ENCODE results near the gene PLSCR3.

The PLSCR3 gene

GRCh38 chr17:7425756-7426155 is 31.4 kb upstream of the PLSCR3 start:
- no peak overlapping the region for H3K27ac ChIP-seq (ENCODE audit: low read depth, low read length)
- H3K9me3 ChIP-seq (ENCODE audit: control insufficient read depth, insufficient read depth, low read length): no peaks in the 10 kb centered on the region
- H3K9ac ChIP-seq (ENCODE audit: low read depth, low read length): no peak overlapping the region
- no peak overlapping the region for H3K4me3 ChIP-seq (ENCODE audit: low read depth, low read length)
- no peaks in the 10 kb centered on the region for H3K27me3 ChIP-seq (ENCODE audit: control insufficient read depth, insufficient read depth, low read length)
- H3K36me3 ChIP-seq (ENCODE audit: control insufficient read depth, insufficient read depth, low read length): no peaks in the 10 kb centered on the region
- H3K4me1 ChIP-seq (ENCODE audit: control insufficient read depth, insufficient read depth, low read length): no peaks in the 10 kb centered on the region

- Histone ChIP-seq H3K36me3 (ENCODE audit: control insufficient read depth, insufficient read depth, low read length) (no peaks in the 10 kb centered on the region), H3K27ac (ENCODE audit: low read depth, low read length) (no peak within 1 kb of the TSS), H3K4me1 (ENCODE audit: control insufficient read depth, insufficient read depth, low read length) (no peaks in the 10 kb centered on the region), H3K27me3 (ENCODE audit: control insufficient read depth, insufficient read depth, low read length) (no peaks in the 10 kb centered on the region), H3K9me3 (ENCODE audit: control insufficient read depth, insufficient read depth, low read length) (no peaks in the 10 kb centered on the region), H3K9ac (ENCODE audit: low read depth, low read length) (no peak within 1 kb of the TSS), H3K4me3 (ENCODE audit: low read depth, low read length) (no peak within 1 kb of the TSS)
Measured at GRCh38 chr17:7425316-7425715, 31.0 kb upstream of the PLSCR3 start, which contains the start of gene SPEM2. SPEM2 (plus strand) TSS chr17:7425616; CDS start chr17:7425689, 73 bp downstream.

- H3K4me3 ChIP-seq (ENCODE audit: low read depth, low read length): no peak overlapping the region
- H3K36me3 ChIP-seq (ENCODE audit: control insufficient read depth, insufficient read depth, low read length): no peaks in the 10 kb centered on the region
- H3K27ac ChIP-seq (ENCODE audit: low read depth, low read length): no peak overlapping the region
- H3K9ac ChIP-seq (ENCODE audit: low read depth, low read length): no peak overlapping the region
- no peaks in the 10 kb centered on the region for H3K9me3 ChIP-seq (ENCODE audit: control insufficient read depth, insufficient read depth, low read length)
- H3K4me1 ChIP-seq (ENCODE audit: control insufficient read depth, insufficient read depth, low read length): no peaks in the 10 kb centered on the region
- H3K27me3 ChIP-seq (ENCODE audit: control insufficient read depth, insufficient read depth, low read length): no peaks in the 10 kb centered on the region
Measured at GRCh38 chr17:7423679-7424078, 29.4 kb upstream of the PLSCR3 start.

- no peak overlapping the region for H3K9ac ChIP-seq (ENCODE audit: low read depth, low read length)
- H3K4me3 ChIP-seq (ENCODE audit: low read depth, low read length): no peak overlapping the region
- no peaks in the 10 kb centered on the region for H3K9me3 ChIP-seq (ENCODE audit: control insufficient read depth, insufficient read depth, low read length)
- no peaks in the 10 kb centered on the region for H3K27me3 ChIP-seq (ENCODE audit: control insufficient read depth, insufficient read depth, low read length)
- H3K4me1 ChIP-seq (ENCODE audit: control insufficient read depth, insufficient read depth, low read length): no peaks in the 10 kb centered on the region
- H3K36me3 ChIP-seq (ENCODE audit: control insufficient read depth, insufficient read depth, low read length): peaks cover 14% of the 10 kb centered on the region; the same call in 1 of the 2 replicates
- no peak overlapping the region for H3K27ac ChIP-seq (ENCODE audit: low read depth, low read length)
Measured at GRCh38 chr17:7421186-7421585, 26.9 kb upstream of the PLSCR3 start.

GRCh38 chr17:7419819-7420610 is 25.7 kb upstream of the PLSCR3 start, which contains the start of gene SPEM1:
SPEM1 (plus strand) TSS chr17:7420324; CDS start chr17:7420385, 61 bp downstream.
- H3K4me1 ChIP-seq (ENCODE audit: control insufficient read depth, insufficient read depth, low read length): no peaks in the 10 kb centered on the region
- H3K4me3 ChIP-seq (ENCODE audit: low read depth, low read length): no peak within 1 kb of the TSS
- H3K9me3 ChIP-seq (ENCODE audit: control insufficient read depth, insufficient read depth, low read length): no peaks in the 10 kb centered on the region
- no peak within 1 kb of the TSS for H3K27ac ChIP-seq (ENCODE audit: low read depth, low read length)
- H3K9ac ChIP-seq (ENCODE audit: low read depth, low read length): no peak within 1 kb of the TSS
- no peaks in the 10 kb centered on the region for H3K27me3 ChIP-seq (ENCODE audit: control insufficient read depth, insufficient read depth, low read length)
- peaks cover 26% of the 10 kb centered on the region for H3K36me3 ChIP-seq (ENCODE audit: control insufficient read depth, insufficient read depth, low read length)

GRCh38 chr17:7418472-7419152 is 24.3 kb upstream of the PLSCR3 start:
- Histone ChIP-seq H3K9me3 (ENCODE audit: control insufficient read depth, insufficient read depth, low read length) (no peaks in the 10 kb centered on the region), H3K9ac (ENCODE audit: low read depth, low read length) (no peak overlapping the region), H3K27me3 (ENCODE audit: control insufficient read depth, insufficient read depth, low read length) (no peaks in the 10 kb centered on the region), H3K4me3 (ENCODE audit: low read depth, low read length) (no peak overlapping the region), H3K4me1 (ENCODE audit: control insufficient read depth, insufficient read depth, low read length) (no peaks in the 10 kb centered on the region), H3K27ac (ENCODE audit: low read depth, low read length) (no peak overlapping the region), H3K36me3 (ENCODE audit: control insufficient read depth, insufficient read depth, low read length) (peaks cover 33% of the 10 kb centered on the region)

GRCh38 chr17:7417056-7417655 is 22.8 kb upstream of the PLSCR3 start:
- Histone ChIP-seq H3K27ac (ENCODE audit: low read depth, low read length) (no peak overlapping the region), H3K36me3 (ENCODE audit: control insufficient read depth, insufficient read depth, low read length) (peaks cover 33% of the 10 kb centered on the region), H3K4me3 (ENCODE audit: low read depth, low read length) (no peak overlapping the region), H3K9ac (ENCODE audit: low read depth, low read length) (no peak overlapping the region), H3K9me3 (ENCODE audit: control insufficient read depth, insufficient read depth, low read length) (no peaks in the 10 kb centered on the region), H3K27me3 (ENCODE audit: control insufficient read depth, insufficient read depth, low read length) (no peaks in the 10 kb centered on the region), H3K4me1 (ENCODE audit: control insufficient read depth, insufficient read depth, low read length) (no peaks in the 10 kb centered on the region)

GRCh38 chr17:7416323-7416722 is 22.0 kb upstream of the PLSCR3 start:
- no peak overlapping the region for H3K9ac ChIP-seq (ENCODE audit: low read depth, low read length)

GRCh38 chr17:7415784-7416183 is 21.5 kb upstream of the PLSCR3 start:
- Histone ChIP-seq H3K27ac (ENCODE audit: low read depth, low read length) (no peak overlapping the region), H3K9me3 (ENCODE audit: control insufficient read depth, insufficient read depth, low read length) (no peaks in the 10 kb centered on the region), H3K4me1 (ENCODE audit: control insufficient read depth, insufficient read depth, low read length) (no peaks in the 10 kb centered on the region), H3K36me3 (ENCODE audit: control insufficient read depth, insufficient read depth, low read length) (peaks cover 34% of the 10 kb centered on the region), H3K9ac (ENCODE audit: low read depth, low read length) (no peak overlapping the region), H3K4me3 (ENCODE audit: low read depth, low read length) (no peak overlapping the region), H3K27me3 (ENCODE audit: control insufficient read depth, insufficient read depth, low read length) (no peaks in the 10 kb centered on the region)

More at GRCh38 chr17:7416323-7416722, 22.0 kb upstream of the PLSCR3 start:
- Histone ChIP-seq H3K9me3 (ENCODE audit: control insufficient read depth, insufficient read depth, low read length) (no peaks in the 10 kb centered on the region), H3K27me3 (ENCODE audit: control insufficient read depth, insufficient read depth, low read length) (no peaks in the 10 kb centered on the region), H3K36me3 (ENCODE audit: control insufficient read depth, insufficient read depth, low read length) (peaks cover 33% of the 10 kb centered on the region), H3K27ac (ENCODE audit: low read depth, low read length) (no peak overlapping the region), H3K4me1 (ENCODE audit: control insufficient read depth, insufficient read depth, low read length) (no peaks in the 10 kb centered on the region), H3K4me3 (ENCODE audit: low read depth, low read length) (no peak overlapping the region)

GRCh38 chr17:7414837-7415236 is 20.5 kb upstream of the PLSCR3 start:
- no peak overlapping the region for H3K27ac ChIP-seq (ENCODE audit: low read depth, low read length)

More at GRCh38 chr17:7414837-7415236, 20.5 kb upstream of the PLSCR3 start:
- Histone ChIP-seq H3K4me3 (ENCODE audit: low read depth, low read length) (no peak overlapping the region), H3K9me3 (ENCODE audit: control insufficient read depth, insufficient read depth, low read length) (no peaks in the 10 kb centered on the region), H3K36me3 (ENCODE audit: control insufficient read depth, insufficient read depth, low read length) (peaks cover 44% of the 10 kb centered on the region), H3K9ac (ENCODE audit: low read depth, low read length) (no peak overlapping the region), H3K27me3 (ENCODE audit: control insufficient read depth, insufficient read depth, low read length) (no peaks in the 10 kb centered on the region), H3K4me1 (ENCODE audit: control insufficient read depth, insufficient read depth, low read length) (no peaks in the 10 kb centered on the region)

All from HUES48 (cell line).